Astrocyte (in vitro differentiated cells and primary cell): ENCODE data around the gene KBTBD4. TPM values are rescaled to one million over a fixed set of nuclear protein-coding genes. Genes with fewer than 3 reads are reported as not detected.
"Not testable (repeated sequence)": the region's sequence is repeated elsewhere in the genome, so short reads cannot be mapped to it uniquely, and the experiment has no call there.

Experiments used
- DNase-seq: peaks from one replicate; pipeline ENCODE4 v3.0.0-alpha.2; 2010; ENCODE audit warnings: low read depth
- FAIRE-seq: peaks from 2 replicates; lab custom pipeline; 2011; peaks lifted over from hg19 to GRCh38; lab: Jason Lieb, UNC
- H2AFZ ChIP-seq: 2 replicates; pipeline ENCODE4 v1.6.0; 2012; ENCODE audit warnings: low read depth, low read length, inconsistent platforms
- H3K27ac ChIP-seq: 2 replicates; pipeline ENCODE4 v1.5.1; 2011; ENCODE audit warnings: low read depth, low read length, inconsistent platforms
- H3K27me3 ChIP-seq: 2 replicates; pipeline ENCODE4 v1.6.0; 2011; ENCODE audit warnings: low read length, inconsistent platforms; ENCODE audit not compliant: insufficient read depth
- H3K36me3 ChIP-seq: 2 replicates; pipeline ENCODE4 v1.5.1; 2011; ENCODE audit warnings: low read length, inconsistent platforms; ENCODE audit not compliant: insufficient read depth
- H3K4me1 ChIP-seq: 2 replicates; pipeline ENCODE4 v1.5.1; 2011; ENCODE audit warnings: low read length, inconsistent platforms; ENCODE audit not compliant: insufficient read depth
- H3K4me2 ChIP-seq: 2 replicates; pipeline ENCODE4 v1.6.0; 2012; ENCODE audit warnings: low read length, inconsistent platforms
- H3K4me3 ChIP-seq: 2 replicates; pipeline ENCODE4 v1.5.1; 2011; ENCODE audit warnings: low read depth, mild to moderate bottlenecking, low read length, inconsistent platforms; ENCODE audit not compliant: insufficient read depth
- H3K79me2 ChIP-seq: 2 replicates; pipeline ENCODE4 v1.6.0; 2012; ENCODE audit warnings: mild to moderate bottlenecking, low read length, inconsistent platforms; ENCODE audit not compliant: insufficient read depth
- H3K9ac ChIP-seq: 2 replicates; pipeline ENCODE4 v1.6.0; 2012; ENCODE audit warnings: mild to moderate bottlenecking, low read length, inconsistent platforms
- H3K9me3 ChIP-seq: 2 replicates; pipeline ENCODE4 v1.5.1; 2012; ENCODE audit warnings: low read depth, mild to moderate bottlenecking, low read length, inconsistent platforms; ENCODE audit not compliant: insufficient read depth
- H4K20me1 ChIP-seq: 2 replicates; pipeline ENCODE4 v1.6.0; 2012; ENCODE audit warnings: low read length, inconsistent platforms; ENCODE audit not compliant: insufficient read depth
- H3K27ac Mint-ChIP-seq: one replicate; pipeline ENCODE4 v1.8.0; 2021; ENCODE audit warnings: mild to moderate bottlenecking, mixed read lengths; ENCODE audit not compliant: unreplicated experiment
- H3K27me3 Mint-ChIP-seq: one replicate; pipeline ENCODE4 v1.8.0; 2021; ENCODE audit warnings: low read depth, mixed read lengths; ENCODE audit not compliant: unreplicated experiment
- H3K36me3 Mint-ChIP-seq: one replicate; pipeline ENCODE4 v1.8.0; 2021; ENCODE audit warnings: low read depth, mixed read lengths; ENCODE audit not compliant: unreplicated experiment
- H3K4me1 Mint-ChIP-seq: one replicate; pipeline ENCODE4 v1.8.0; 2021; ENCODE audit warnings: low read depth, mixed read lengths; ENCODE audit not compliant: unreplicated experiment
- H3K4me3 Mint-ChIP-seq: one replicate; pipeline ENCODE4 v1.8.0; 2021; ENCODE audit warnings: mild to moderate bottlenecking, moderate library complexity, mixed read lengths; ENCODE audit not compliant: unreplicated experiment
- H3K9me3 Mint-ChIP-seq: one replicate; pipeline ENCODE4 v1.8.0; 2021; ENCODE audit warnings: mild to moderate bottlenecking, mixed read lengths; ENCODE audit not compliant: unreplicated experiment
- CTCF ChIP-seq: IDR thresholded peaks from 2 replicates; pipeline ENCODE4 v1.5.1; 2011; ENCODE audit warnings: low read depth, mild to moderate bottlenecking, inconsistent platforms, low read length, moderate library complexity; ENCODE audit not compliant: insufficient read depth
- EZH2 ChIP-seq: IDR thresholded peaks from 2 replicates; pipeline ENCODE4 v1.6.1; 2012; ENCODE audit warnings: mild to moderate bottlenecking, low read length, inconsistent platforms; ENCODE audit not compliant: insufficient read depth
- total RNA-seq: library from RNA; stranded (reverse); gene quantifications from 2 replicates; pipeline ENCODE4 v1.2.1, GENCODE V29; 2021

Gene KBTBD4
- total RNA-seq, 1 donor from 2014 or later, result 11.9 TPM

DNA sequence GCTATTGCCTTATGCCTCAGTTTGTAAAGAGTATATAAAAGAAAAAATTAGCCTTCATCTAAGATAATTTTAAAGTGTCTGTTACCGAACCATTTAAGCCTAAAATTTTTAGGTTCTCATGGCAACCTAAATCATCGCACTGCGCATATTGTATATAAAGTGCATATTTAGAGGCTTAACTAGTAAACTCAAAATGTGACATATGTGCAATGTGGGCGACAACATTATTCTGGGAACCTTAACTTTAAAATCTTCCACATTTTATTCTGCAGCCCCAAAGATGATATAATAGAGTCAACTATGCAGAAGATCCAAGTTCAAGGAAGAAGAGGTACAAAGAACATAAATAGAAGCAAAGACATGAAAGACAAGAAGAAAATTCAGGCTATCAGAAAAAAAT is 48.8 kb downstream of the KBTBD4 start:
- Mint-ChIP-seq H3K4me3 (no peak overlapping the region), H3K4me1 (peaks cover 36% of the 10 kb centered on the region), H3K36me3 (peaks cover 5% of the 10 kb centered on the region), H3K27ac (peak overlapping the region; percentile 0), H3K27me3 (no peaks in the 10 kb centered on the region), H3K9me3 (no peaks in the 10 kb centered on the region)
- Histone ChIP-seq H3K27me3 (no peaks in the 10 kb centered on the region), H3K4me3 (no peak overlapping the region), H3K9me3 (no peaks in the 10 kb centered on the region), H3K36me3 (no peaks in the 10 kb centered on the region), H4K20me1 (peaks cover 96% of the 10 kb centered on the region), H3K9ac (no peak overlapping the region), H3K4me1 (peaks cover 16% of the 10 kb centered on the region), H3K27ac (no peak overlapping the region), H3K79me2 (peaks cover 100% of the 10 kb centered on the region), H2AFZ (no peak overlapping the region), H3K4me2 (no peak overlapping the region)
- FAIRE-seq (no peak), DNase-seq (no peak)
- TF ChIP-seq EZH2 (no peak), CTCF (no peak)

DNA sequence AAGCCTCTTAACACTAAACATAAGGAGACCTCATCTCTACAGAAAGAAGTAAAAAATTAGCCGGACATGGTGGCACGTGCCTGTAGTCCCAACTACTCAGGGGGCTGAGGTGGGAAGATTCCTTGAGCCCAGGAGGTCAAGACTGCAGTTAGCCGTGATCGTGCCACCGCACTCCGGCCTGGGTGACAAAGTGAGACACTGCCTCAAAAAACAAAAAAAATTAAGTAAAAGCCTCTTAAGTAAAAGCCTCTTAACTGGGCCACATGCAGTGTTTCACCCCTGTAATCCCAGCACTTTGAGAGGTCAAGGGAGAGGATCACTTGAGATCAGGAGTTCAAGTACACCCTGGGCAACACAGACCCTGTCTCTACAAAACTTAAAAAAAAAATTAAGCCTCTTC is 51.6 kb downstream of the KBTBD4 start:
- Histone ChIP-seq H3K36me3 (no peaks in the 10 kb centered on the region), H3K4me2 (no peak overlapping the region), H3K4me3 (no peak overlapping the region), H3K9ac (no peak overlapping the region), H2AFZ (no peak overlapping the region), H3K27ac (no peak overlapping the region), H3K4me1 (peaks cover 24% of the 10 kb centered on the region), H4K20me1 (peaks cover 95% of the 10 kb centered on the region), H3K27me3 (no peaks in the 10 kb centered on the region), H3K79me2 (peaks cover 100% of the 10 kb centered on the region), H3K9me3 (no peaks in the 10 kb centered on the region)
- Mint-ChIP-seq H3K36me3 (peaks cover 5% of the 10 kb centered on the region), H3K27ac (no peak overlapping the region), H3K4me1 (peaks cover 44% of the 10 kb centered on the region), H3K9me3 (no peaks in the 10 kb centered on the region), H3K4me3 (no peak overlapping the region), H3K27me3 (no peaks in the 10 kb centered on the region)
- FAIRE-seq (no peak), DNase-seq (no peak)
- TF ChIP-seq EZH2 (no peak), CTCF (no peak)

DNA sequence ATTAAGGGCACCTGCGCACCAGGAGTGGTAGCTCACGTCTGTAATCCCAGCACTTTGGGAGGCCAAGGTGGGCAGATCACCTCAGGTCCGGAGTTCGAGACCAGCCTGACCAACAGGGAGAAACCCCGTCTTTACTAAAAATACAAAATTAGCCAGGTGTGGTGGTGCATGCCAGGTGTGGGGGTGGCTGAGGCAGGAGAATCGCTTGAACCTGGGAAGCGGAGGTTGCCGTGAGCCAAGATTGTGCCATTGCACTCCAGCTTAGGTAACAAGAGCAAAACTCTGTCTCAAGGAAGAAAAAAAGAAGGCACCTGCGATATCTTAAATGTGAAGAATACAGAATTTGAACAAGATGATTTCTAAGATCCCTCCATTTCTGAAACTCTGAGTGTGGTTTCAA is 52.7 kb downstream of the KBTBD4 start:
- not testable (repeated sequence) for H3K4me3 ChIP-seq, H3K9me3 Mint-ChIP-seq, H3K4me2 ChIP-seq, H3K27ac ChIP-seq, H3K4me3 Mint-ChIP-seq, DNase-seq, H3K27me3 Mint-ChIP-seq, H3K27me3 ChIP-seq, H3K36me3 ChIP-seq, FAIRE-seq, H3K9me3 ChIP-seq, H2AFZ ChIP-seq, H3K9ac ChIP-seq, H3K36me3 Mint-ChIP-seq
- Histone ChIP-seq H3K4me1 (peaks cover 24% of the 10 kb centered on the region), H4K20me1 (peaks cover 91% of the 10 kb centered on the region), H3K79me2 (peaks cover 100% of the 10 kb centered on the region)
- Mint-ChIP-seq H3K4me1 (peaks cover 38% of the 10 kb centered on the region), H3K27ac (peak overlapping the region; percentile 81)
